ENCODE results near the gene SGIP1. TPM values are rescaled to one million over a fixed set of nuclear protein-coding genes. Genes with fewer than 3 reads are reported as not detected.

SGIP1 gene
- total and polyA plus RNA-seq, 2 experiments from 2014 or later, result 2.4 to 6.1 TPM

DNA sequence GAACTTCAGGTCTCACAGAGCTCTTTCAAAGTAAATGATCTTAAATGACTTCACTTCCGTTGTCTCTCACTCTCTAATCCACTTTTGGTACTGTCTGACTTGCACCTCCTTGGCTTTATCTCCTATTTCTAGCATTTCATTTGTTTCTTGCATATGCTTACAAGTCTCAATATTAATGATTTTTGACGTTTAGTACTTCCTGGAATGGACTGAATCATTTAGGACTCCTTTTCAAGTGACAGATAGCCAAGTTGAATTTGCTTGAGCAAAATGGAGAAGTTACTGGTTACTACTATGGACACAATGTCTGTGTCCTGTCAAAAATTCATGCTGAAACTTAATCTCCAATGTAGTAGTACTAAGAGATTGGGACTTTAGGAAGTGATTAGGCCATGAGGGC lies 7.0 kb upstream of the SGIP1 start (continued):
- TF ChIP-seq, protein P1, sequence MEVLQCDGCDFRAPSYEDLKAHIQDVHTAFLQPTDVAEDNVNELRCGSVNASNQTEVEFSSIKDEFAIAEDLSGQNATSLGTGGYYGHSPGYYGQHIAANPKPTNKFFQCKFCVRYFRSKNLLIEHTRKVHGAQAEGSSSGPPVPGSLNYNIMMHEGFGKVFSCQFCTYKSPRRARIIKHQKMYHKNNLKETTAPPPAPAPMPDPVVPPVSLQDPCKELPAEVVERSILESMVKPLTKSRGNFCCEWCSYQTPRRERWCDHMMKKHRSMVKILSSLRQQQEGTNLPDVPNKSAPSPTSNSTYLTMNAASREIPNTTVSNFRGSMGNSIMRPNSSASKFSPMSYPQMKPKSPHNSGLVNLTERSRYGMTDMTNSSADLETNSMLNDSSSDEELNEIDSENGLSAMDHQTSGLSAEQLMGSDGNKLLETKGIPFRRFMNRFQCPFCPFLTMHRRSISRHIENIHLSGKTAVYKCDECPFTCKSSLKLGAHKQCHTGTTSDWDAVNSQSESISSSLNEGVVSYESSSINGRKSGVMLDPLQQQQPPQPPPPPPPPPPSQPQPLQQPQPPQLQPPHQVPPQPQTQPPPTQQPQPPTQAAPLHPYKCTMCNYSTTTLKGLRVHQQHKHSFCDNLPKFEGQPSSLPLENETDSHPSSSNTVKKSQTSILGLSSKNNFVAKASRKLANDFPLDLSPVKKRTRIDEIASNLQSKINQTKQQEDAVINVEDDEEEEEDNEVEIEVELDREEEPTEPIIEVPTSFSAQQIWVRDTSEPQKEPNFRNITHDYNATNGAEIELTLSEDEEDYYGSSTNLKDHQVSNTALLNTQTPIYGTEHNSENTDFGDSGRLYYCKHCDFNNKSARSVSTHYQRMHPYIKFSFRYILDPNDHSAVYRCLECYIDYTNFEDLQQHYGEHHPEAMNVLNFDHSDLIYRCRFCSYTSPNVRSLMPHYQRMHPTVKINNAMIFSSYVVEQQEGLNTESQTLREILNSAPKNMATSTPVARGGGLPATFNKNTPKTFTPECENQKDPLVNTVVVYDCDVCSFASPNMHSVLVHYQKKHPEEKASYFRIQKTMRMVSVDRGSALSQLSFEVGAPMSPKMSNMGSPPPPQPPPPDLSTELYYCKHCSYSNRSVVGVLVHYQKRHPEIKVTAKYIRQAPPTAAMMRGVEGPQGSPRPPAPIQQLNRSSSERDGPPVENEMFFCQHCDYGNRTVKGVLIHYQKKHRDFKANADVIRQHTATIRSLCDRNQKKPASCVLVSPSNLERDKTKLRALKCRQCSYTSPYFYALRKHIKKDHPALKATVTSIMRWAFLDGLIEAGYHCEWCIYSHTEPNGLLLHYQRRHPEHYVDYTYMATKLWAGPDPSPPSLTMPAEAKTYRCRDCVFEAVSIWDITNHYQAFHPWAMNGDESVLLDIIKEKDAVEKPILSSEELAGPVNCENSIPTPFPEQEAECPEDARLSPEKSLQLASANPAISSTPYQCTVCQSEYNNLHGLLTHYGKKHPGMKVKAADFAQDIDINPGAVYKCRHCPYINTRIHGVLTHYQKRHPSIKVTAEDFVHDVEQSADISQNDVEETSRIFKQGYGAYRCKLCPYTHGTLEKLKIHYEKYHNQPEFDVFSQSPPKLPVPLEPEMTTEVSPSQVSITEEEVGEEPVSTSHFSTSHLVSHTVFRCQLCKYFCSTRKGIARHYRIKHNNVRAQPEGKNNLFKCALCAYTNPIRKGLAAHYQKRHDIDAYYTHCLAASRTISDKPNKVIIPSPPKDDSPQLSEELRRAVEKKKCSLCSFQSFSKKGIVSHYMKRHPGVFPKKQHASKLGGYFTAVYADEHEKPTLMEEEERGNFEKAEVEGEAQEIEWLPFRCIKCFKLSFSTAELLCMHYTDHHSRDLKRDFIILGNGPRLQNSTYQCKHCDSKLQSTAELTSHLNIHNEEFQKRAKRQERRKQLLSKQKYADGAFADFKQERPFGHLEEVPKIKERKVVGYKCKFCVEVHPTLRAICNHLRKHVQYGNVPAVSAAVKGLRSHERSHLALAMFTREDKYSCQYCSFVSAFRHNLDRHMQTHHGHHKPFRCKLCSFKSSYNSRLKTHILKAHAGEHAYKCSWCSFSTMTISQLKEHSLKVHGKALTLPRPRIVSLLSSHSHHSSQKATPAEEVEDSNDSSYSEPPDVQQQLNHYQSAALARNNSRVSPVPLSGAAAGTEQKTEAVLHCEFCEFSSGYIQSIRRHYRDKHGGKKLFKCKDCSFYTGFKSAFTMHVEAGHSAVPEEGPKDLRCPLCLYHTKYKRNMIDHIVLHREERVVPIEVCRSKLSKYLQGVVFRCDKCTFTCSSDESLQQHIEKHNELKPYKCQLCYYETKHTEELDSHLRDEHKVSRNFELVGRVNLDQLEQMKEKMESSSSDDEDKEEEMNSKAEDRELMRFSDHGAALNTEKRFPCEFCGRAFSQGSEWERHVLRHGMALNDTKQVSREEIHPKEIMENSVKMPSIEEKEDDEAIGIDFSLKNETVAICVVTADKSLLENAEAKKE (CRISPR knock-in tag; IDR thresholded peaks at IDR 0.05), result no peak
- TF ChIP-seq JUNB (IDR thresholded peaks at IDR 0.05; ENCODE audit: unreplicated experiment), result no peak
- TF ChIP-seq, protein P2, sequence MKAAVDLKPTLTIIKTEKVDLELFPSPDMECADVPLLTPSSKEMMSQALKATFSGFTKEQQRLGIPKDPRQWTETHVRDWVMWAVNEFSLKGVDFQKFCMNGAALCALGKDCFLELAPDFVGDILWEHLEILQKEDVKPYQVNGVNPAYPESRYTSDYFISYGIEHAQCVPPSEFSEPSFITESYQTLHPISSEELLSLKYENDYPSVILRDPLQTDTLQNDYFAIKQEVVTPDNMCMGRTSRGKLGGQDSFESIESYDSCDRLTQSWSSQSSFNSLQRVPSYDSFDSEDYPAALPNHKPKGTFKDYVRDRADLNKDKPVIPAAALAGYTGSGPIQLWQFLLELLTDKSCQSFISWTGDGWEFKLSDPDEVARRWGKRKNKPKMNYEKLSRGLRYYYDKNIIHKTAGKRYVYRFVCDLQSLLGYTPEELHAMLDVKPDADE (IDR thresholded peaks at IDR 0.05), result no peak

DNA sequence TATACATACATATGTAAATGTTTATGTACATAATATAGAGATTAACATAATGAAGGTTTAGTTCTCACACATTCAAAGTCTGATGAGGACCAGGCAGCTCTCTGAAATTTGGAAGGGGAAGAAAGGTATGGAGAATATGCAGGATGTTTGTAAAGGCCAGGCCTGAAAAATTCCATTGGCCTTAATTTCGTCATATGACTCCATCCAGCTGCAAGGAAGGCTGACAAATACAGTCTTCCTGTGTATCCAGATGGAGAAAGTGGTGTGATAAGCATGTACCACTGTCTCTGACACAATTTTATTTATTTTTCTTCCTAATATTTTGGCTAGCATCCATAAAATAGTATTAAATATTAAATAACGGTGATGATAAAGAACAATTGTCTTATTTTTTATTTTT lies 6.3 kb upstream of the SGIP1 start:
- Histone ChIP-seq H3F3A (replicated peaks; ENCODE audit: low read depth) (no peaks in the 10 kb centered on the region), H3K9me2 (ENCODE audit: insufficient read depth) (no peaks in the 10 kb centered on the region; the same call in 1 of the 2 replicates), H3K27ac (ENCODE audit: low read depth) (no peak overlapping the region), H3K4me2 (no peak overlapping the region), H3K27me3 (ENCODE audit: insufficient read depth) (peaks cover 12% of the 10 kb centered on the region), H3K4me3 (no peak overlapping the region), H3K79me2 (replicated peaks; ENCODE audit: insufficient read depth) (no peaks in the 10 kb centered on the region), H2AFZ (no peak overlapping the region), H3K36me3 (ENCODE audit: insufficient read depth) (no peaks in the 10 kb centered on the region), H4K20me1 (replicated peaks; ENCODE audit: insufficient read depth) (no peaks in the 10 kb centered on the region), H3K4me1 (ENCODE audit: insufficient read depth) (peaks cover 22% of the 10 kb centered on the region)
- H3K27me3 Mint-ChIP-seq (ENCODE audit: insufficient read depth, low read depth, poor library complexity), result peaks cover 7% of the 10 kb centered on the region
- TF ChIP-seq POLR2AphosphoS5 (IDR thresholded peaks at IDR 0.05; ENCODE audit: low read depth) (no peak), JUNB (IDR thresholded peaks at IDR 0.05; ENCODE audit: unreplicated experiment) (no peak), EZH2 (IDR thresholded peaks at IDR 0.05; ENCODE audit: low read depth, unreplicated experiment) (no peak), ZNF331 (CRISPR knock-in tag; IDR thresholded peaks at IDR 0.05; ENCODE audit: low read depth) (no peak), ZNF114 (CRISPR knock-in tag; IDR thresholded peaks at IDR 0.05) (no peak)
- TF ChIP-seq, protein P3, sequence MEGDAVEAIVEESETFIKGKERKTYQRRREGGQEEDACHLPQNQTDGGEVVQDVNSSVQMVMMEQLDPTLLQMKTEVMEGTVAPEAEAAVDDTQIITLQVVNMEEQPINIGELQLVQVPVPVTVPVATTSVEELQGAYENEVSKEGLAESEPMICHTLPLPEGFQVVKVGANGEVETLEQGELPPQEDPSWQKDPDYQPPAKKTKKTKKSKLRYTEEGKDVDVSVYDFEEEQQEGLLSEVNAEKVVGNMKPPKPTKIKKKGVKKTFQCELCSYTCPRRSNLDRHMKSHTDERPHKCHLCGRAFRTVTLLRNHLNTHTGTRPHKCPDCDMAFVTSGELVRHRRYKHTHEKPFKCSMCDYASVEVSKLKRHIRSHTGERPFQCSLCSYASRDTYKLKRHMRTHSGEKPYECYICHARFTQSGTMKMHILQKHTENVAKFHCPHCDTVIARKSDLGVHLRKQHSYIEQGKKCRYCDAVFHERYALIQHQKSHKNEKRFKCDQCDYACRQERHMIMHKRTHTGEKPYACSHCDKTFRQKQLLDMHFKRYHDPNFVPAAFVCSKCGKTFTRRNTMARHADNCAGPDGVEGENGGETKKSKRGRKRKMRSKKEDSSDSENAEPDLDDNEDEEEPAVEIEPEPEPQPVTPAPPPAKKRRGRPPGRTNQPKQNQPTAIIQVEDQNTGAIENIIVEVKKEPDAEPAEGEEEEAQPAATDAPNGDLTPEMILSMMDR (conservative IDR thresholded peaks at IDR 0.05; ENCODE audit: low read depth in 2 of 2), result no peak
- 0 out of 3 replicates have a peak, but pooled peaks cover 3% of the 10 kb centered on the region for H3K9me3 Mint-ChIP-seq
- H3K4me1 Mint-ChIP-seq, result peaks cover 26% of the 10 kb centered on the region
- H3K27ac Mint-ChIP-seq, result no peak overlapping the region
- no peak overlapping the region for H3K4me3 Mint-ChIP-seq
- ATAC-seq (no peak), DNase-seq (ENCODE audit: low spot score) (peak; percentile 33)
- no peaks in the 10 kb centered on the region for H3K36me3 Mint-ChIP-seq (ENCODE audit: low read depth)

Data from GM23338 (cell line).